Retina (tissue), 1 donor: Measurements from ENCODE around the gene SRGAP3.

ENCODE experiments used
- DNase-seq: peaks from one replicate; pipeline ENCODE4 v3.0.0-alpha.2; 2016

The SRGAP3 gene

DNA sequence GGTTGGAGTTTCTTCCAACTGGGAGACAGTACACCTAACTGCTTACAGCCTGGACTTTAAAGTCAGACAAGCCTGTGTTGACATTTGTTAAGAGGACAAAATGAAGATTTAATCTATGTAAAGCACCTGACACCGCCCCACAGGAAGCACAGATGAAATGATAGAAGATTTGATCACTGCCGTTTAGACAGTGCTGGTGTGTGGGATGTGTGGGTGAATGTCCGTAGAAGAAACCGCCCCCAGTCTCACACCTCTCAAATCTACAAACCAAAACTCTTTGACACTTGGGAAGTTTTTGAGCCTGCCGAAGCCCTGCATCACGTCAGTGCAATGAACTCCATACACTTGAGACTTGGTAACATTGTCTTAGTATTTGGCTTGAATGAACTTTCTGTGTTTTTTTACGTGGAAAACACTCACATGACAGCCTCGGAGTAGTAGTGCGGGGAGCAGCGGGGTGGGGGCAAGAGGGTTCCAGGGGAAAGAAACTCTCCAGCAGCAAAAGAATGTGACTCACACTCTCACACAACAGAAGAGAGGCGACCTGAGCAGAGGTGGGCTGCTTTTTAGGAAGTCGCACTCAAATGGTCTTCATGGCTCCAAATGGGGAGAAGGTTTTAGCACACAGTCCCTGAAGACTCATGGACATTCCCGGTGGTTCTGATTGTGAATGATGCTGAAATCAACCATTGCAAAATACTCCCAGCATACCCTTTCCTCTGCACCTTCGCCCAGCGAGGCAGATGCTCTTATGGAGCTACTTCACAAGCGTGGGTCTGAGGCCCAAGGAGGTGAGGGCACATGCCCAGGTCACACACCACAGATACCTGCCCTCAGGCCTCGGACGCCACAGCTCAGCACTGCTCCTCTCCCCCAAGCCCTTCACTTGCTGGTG, 79.2 kb downstream of the SRGAP3 start:
- no peak for DNase-seq

DNA sequence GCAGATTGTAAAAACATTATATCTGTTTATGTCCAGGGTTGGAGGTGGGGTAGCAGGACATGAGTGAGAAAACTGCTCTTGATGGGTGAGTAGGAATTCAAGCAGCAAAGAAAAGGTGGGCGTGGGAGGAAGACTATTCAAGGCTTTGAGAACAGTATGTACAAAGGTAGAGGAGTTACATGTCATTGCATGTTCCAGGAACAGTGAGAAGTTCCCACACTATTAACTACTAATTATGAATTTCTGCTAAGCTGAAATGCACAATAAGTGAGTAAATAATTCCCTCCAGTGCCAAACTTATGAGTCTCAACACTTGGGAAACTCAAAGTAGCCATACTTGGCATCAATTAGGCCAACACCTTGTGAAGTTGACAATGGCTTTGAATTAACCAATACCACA, 80.1 kb downstream of the SRGAP3 start:
- no peak for DNase-seq

DNA sequence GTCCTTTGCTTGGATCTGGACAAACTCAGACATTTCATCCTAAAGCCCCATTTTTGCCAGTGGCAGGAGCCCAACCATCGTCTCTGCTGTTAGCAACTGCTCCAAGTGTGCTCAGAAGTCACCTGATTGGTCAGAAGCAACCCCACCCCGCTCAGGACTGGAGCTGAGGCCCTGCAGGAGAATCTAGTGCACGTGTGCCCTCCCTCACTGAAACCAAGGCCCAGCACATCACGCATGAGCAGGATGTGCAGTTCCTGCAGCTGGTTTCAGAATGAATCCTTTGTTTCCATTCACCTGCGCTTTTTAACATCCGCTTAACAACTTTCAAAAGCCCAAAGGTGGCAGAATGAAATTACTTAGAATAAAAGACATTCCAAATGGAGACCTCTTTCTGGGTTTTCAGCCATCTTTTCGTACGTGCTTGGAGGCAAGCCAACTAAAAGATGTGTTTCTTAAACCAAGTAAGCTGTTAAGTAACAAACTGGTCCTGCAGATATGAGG, 81.2 kb downstream of the SRGAP3 start:
- no peak for DNase-seq

DNA sequence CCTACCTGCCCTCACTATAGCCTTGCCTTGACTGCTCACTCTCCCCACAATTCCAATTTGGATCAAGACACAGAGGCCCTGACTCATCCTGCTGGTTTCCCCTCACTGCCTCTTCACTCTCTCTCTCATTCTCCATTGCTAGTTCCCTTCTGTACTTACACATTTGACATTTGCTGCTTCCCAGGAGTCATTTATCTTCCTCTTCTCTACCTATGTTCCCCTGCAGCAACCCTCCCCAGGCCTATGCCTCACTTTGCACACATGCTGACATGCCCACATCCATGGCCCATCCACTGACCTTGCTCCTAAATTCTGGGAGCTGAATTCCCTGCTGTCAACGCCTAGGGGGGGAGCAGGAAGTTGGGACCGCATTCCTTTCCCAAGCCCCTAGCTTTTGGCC, 82.2 kb downstream of the SRGAP3 start:
- no peak for DNase-seq

DNA sequence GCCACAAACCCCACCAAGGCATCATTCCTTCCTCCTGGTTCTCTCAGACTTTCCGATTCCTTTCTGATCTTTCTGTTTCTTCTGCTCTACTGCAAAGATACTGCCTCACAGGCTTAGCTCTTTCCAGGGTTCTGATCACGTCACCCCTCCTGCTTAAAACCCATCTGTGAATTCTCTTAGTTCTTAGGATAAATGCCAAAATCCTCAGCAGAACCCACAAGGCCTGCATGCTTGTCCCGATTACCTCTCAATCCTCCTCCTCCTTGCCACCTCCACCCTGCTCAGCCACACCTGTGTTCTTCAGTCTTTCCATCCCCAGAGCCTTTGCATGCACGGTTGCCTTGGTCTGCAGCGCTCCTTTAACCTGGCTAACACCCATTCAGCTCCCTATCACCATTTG, 84.0 kb downstream of the SRGAP3 start:
- no peak for DNase-seq

DNA sequence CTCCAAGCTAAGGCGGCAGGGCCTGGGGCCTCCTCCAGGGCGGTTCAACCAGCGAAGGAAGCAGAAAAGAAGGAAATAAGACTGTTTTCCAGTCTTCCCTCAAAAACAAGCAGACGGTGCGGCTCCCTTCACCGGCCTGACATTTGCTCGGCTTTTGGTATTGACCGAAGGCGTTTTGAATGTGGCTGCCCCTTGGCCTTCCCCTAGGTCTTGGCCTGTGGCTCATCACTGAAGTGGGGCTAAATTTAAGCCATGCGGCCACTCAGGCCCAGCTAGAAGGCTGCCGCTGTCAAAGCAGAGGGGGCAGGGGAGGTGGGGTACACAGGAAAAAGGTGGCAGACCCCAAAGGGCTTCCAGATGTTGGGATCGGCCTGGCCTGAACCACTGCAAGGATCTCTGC, 86.2 kb downstream of the SRGAP3 start:
- no peak for DNase-seq

DNA sequence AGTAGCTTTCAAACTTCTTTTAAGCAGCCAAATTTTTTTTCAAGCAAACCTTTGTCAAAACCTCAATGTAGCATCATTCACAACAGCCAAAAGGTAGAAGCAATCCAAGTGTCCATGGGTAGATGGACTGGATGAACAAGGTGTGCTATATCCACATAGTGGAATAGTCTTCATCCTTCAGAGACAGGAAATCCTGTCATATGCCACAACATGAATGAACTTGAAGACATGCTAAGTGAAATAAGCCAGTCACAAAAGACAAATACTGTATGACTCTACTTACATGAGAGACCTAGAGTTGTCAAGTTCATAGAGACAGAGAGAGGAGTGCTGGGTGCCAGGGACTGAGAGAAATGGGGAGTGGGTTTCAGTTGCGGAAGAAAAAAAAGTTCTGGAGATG, 87.6 kb downstream of the SRGAP3 start:
- DNase-seq = no peak

DNA sequence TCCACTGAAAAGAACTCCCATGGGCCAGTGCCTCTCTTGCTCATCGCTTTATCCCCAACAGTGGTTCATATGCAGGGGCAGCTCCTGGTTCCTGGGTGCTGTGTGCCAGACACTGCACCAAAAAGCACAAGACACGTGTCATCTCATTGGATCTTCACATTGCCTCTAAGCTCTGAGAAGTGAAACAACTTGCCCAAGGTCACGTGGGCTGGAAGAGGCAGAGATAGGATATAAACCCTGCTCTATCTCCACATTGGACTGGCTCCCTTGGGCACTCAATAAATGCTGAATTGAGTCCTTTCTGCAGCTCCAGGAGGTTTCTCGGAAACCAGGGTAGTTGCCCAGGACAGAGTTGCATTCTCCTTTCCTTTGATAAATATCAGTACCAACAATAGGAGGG, 88.1 kb downstream of the SRGAP3 start:
- DNase-seq = no peak

DNA sequence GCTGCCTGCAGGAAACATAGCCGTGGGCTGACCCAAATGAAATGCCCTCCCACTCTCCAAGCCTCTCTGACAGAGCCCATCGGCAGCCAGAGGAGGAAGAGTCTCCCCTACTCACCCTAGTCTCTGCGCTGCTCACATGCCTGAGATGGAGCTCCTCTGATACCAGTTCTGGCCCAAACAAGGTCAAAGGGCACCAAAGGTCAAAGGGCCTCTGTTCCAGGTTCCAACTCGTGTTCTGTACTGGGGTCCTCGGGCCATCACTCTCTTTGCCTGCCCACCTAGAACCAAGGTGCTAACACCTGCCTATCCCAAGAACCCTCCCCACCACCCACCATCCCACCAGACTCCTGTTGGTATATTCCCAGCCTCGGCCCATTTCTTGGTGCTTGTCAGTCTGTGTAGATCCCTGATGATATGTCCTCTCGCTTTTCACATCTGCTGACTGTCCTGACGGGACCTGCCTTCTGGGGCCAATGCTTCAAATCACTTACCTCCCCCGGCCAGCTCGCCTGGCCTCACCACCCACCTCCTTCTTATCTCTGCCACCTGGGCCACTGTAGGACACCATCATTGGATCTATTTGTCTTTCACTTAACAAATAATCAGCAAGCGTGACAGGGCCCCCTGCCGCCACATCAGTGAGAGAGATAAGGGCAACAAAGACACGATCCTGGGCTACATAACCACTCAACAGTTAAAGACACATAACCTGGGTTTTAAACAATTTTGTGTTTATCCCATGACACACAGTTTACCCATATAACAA, 90.4 kb downstream of the SRGAP3 start:
- DNase-seq = no peak

DNA sequence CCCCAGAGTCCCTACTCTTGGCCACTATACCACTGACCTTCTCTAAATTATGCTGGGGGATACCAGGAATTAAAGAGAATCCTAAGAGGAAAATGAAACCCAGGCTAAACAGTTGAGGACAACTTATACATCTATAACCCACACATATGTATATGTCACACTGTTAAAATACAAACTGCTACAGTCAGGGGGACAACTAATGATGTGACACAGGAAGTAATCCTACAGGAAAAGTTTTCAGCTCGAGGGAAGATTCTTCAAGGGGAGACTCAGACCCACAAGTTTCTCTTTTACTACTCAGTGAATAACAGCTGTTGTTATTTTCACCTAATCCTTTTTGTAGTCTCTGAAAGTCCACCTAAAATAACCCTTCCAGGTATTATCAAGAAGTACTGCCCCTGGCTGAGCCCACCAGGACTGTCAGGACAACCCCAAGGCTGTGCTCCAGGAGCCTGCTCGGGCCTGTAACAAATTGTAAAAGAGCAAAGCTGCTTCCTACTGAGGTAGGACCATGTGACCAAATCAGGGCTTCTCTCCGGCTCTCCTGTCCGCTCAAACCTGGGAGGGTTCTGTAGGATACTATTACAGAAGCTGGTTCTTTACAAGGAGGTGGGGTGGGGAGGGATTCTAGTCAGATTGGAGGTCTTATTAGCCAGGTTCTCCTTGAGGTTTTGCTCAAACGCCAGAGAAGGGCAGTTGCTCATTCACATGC, 91.6 kb downstream of the SRGAP3 start:
- DNase-seq = no peak

DNA sequence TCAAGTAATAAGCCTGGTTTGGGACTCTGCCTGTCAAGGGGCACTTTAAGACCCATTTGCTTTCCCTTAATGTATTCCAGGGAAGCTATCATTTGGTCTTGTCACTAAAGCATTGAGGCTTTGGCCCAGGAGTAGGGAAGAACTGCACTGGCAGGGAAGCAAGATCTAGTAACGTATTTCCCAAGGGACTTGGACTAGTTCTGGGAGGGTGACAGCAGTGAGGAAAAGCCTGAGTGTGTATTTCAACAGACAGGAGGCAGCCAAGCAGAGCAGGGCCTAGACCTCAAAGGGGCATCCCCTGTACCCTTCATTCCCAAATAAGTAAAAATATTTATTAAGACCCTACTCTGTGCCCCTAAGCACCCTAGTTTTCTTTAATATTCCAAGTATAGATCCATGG, 92.8 kb downstream of the SRGAP3 start:
- DNase-seq = no peak

DNA sequence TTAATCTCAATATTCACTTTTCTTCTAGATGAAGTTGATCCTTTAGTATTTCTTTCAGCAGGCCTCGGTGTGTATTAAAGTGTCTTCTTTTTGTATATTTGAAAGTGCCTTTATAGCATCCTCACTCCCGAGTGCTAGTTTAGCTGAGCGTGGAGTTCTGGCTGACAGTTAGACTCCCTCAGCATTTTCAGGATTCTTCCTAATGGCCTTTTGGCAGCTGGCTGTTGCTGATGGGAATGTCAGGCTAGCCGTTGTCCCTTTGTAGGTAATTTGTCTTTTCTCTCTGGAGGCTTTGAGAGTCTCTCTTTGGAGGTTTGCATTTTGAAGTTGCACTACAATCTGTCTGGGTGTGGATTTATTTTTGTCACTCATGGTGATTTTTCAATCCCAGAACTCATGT, 94.4 kb downstream of the SRGAP3 start:
- DNase-seq = no peak

DNA sequence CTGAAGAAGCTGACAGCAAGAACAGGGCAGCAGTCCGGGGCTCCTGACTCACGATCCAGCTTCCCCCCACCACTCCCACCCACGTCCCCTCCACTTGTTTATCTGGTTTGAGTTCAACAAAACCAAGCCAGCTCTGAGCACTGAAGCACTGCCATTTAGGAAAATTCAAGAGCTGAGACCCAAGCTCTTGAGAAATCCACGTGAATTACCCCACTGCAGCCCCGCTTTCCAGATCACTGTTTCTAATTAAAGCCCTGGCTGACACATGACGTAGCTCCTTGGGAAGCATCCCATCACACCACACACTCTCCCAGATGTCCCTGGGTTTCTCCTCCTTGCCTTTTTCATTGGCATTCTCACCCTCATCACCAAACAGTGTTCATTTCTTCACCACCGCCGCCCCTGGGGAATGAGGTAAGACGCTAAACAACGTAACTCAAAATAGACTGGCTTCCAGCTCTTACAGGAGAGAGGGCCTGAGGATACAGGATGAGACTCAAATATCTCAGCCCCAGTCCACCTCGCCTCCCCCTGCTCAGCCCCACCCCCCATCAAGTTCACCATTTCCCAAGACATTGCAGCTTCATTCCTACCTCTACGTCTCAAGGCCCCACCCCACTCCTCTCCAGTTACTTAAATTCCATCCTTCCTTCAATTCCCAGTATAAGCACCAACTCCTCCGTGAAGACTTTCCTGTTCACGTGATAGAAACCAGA, 95.4 kb downstream of the SRGAP3 start:
- no peak for DNase-seq

DNA sequence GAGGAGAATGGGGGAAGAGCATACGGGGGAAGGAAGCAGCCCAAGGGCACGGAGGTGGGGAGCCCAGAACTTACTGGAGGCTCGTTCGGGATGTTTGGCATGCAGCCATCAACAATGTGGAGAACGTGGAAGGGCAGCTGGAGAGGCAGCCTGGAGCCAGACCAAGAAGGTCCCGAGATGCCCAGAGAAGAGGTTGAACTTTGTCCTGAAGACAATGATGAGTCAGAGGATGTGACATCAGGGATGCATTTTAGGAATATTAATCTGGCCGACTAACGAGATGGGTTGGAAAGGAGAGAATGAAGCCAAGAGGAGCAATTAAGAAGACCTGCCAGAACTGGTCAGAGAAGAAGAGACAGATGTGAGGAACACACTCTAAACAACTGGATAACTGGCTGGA, 98.2 kb downstream of the SRGAP3 start:
- no peak for DNase-seq

DNA sequence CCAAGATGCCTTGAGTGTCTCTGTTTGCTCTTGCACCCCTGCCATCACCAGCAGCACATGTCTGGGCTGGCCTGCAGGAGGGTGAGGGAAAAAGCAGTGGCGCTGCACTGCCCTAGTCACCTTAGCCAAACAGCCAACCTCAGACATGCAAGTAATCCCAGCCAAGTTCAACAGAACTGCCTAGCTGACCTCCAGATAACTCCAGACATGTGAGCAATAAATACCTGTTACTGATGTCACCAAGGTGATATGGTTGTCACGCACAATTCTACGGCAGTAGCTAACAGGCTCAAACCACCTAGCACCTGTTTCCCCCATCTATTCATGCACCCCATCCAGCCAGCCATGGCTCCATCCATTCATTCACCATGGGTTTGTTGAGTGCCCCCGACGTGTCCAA, 99.9 kb downstream of the SRGAP3 start:
- DNase-seq = no peak

DNA sequence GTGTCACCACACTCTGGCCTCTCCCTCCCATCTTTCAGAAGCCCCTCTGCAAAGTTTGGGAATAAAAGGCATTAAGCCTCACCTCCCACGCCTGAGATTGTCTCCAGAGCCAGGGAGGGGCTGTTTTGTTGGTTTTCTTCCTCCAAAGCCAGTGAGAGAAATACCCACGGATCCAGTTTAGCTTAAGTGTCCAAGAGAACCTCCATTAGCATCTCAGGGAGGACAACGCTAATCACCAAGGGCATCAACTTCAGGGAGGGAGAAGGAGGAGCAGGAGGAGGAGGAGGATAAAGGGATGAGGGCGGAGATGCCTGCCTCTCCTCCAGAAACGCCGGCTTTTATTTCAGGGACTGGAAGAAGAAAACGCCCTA, 101.6 kb downstream of the SRGAP3 start:
- DNase-seq = no peak

DNA sequence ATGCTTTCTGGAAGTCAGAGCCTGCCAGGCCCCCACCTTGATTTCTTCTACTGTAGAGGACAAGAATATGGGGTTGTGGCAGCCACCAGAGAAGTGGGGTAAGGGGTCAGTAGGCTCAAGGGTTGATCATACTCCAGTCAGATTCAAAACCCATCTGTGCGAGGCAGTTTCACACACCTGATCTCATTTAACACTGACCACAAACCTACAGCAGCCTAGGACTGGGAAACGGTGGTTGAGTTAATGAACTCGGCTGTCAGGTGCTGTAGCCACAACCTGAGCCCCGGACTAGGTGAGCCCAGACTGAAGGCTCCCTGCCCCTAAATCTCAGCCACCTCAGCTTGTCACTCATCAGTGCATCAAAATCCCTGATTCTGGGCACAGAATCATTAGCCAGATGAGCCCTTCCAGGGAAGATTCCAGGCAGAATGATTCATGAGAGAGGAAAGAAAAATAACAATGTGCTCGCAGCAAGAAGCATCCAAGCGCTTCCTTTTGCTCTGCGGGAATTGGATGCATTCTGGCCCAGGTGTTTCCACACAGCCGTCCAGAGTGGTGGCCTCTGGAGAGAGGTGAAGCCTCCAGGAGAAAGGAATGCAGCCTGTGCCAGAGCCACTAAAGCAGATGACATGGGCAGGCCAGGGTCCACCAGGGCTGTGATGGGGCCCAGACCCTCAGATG, 102.1 kb downstream of the SRGAP3 start:
- DNase-seq = no peak

DNA sequence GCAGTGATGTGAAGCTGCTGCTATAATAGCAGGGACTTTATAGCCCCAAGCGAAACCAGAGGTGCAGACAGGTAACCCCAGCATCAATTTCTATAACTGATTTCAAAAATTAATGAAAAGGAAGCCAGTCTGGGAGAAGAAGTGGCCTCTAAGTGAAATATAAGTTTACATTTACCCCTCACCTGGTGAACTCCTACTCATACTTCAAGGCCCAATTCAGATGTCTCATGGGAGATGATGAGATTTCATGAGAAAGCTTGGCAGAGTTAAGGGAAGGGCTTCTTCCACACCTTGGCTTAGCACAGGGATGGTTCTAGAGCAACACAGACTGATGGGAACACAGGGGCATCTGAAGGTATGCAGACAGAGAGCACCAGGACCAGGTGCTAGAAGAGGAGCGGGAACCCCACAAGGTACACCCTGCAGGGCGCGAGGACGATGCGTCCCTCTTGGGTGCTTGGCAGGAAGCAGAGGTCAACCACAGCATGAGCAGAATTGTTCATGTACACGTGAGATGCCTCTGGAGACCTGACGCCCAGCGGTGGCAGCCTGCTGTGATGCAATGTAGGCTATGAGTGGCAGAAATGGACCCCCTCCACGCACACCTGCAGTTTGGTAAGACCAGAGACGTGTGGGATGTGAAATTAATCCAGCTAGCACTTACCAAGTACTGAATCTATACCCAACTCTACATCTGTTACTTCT, 102.9 kb downstream of the SRGAP3 start:
- no peak for DNase-seq

DNA sequence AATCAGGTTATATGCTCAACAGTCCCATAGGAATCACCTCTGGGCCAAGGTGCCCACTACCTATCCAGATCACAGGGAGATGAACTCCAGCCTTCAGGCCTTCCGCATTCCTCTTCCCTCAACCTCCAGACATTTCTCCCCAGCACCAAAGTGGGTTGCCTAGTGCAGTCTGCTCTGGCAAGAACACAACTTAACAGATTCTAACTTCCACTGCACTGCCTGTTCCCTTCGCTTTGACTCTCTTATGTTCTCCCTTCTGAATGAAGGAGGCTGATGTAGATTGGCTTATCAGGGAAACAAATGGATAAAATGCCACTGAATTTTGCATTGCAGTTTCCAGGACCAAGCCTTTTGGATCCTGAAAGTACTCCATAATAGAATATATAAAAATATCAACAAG, 106.3 kb downstream of the SRGAP3 start:
- no peak for DNase-seq

DNA sequence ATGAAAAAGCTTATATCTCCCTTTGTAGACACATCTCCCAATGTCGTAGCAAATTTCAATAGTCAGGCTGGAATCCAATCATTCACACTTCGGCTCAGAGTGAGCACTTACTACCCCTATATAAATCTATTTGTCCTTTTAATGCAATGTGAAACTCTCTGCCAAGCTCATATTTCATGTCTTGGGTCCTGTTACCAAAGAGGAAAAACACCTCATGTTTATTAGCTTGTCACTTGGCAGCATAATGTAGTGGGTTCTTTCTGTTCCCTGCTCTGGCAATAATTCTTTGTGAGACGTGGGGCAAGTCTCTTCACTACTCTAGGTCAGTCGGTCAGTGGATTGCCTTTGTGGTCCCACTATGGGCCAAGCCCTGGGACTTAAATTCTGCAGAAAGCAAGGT, 107.1 kb downstream of the SRGAP3 start:
- no peak for DNase-seq

DNA sequence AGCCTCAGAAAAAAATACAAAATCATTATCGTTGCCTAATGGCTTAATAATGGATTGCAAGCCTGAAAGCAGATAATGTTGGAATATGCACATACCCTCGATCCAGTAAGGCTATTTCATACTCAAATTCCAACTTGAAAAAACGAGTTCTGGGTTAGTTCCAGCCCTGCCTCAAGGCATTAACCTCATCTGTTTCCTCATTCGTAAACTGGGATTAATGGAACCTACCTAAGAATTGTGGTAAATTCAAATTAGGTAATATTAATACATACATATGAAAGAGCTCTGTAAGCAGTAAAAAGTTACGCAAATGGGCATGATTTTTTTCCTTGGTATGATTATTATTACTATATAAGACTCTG, 107.5 kb downstream of the SRGAP3 start:
- no peak for DNase-seq

DNA sequence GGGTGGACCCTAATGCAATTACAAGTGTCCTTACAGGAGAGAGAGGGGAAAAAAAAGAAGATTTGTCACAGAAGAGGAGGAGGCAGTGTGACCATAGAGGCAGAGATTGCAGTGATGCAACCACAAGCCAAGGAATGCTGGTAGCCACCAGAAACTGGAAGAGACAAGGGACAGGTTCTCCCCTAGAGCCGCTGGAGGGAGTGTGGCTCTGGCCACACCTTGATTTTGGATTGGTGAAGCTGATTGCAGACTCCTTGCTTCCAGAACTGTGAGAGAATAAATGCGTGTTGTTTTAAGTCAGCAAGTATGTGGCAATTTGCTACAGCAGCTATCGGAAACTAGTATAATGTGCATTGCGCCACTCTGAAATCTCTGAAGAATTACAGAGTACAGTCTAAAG, 110.1 kb downstream of the SRGAP3 start:
- DNase-seq = no peak
